K562 (cell line): ENCODE measurements around the gene GAPDH. TPM values are rescaled to one million over a fixed set of nuclear protein-coding genes. Genes with fewer than 3 reads are reported as not detected.

Experiments used
- C11orf30 ChIP-seq: fragments of 450-650 bp; IDR thresholded peaks from 2 replicates; pipeline ENCODE4 v1.6.1; 2016; ENCODE audit warnings: low read depth, mild to moderate bottlenecking
- ELK3 ChIP-seq: fragments of 450-650 bp; formaldehyde crosslinking; IDR thresholded peaks from 2 replicates; pipeline ENCODE4 v1.4.0; 2020; ENCODE audit warnings: mild to moderate bottlenecking
- HDAC1 ChIP-seq, 2 experiments: fragments of 450-650 bp; IDR thresholded peaks; 2 replicates each; pipeline ENCODE4 v1.6.1; 2016 to 2017; ENCODE audit warnings: inconsistent platforms in 1 of 2, mild to moderate bottlenecking in 1 of 2, moderate library complexity in 1 of 2
- HNRNPH1 ChIP-seq: fragments of 200-400 bp; formaldehyde crosslinking; optimal IDR thresholded peaks from 2 replicates; pipeline ENCODE3; 2017; ENCODE audit warnings: low read depth, mild to moderate bottlenecking, low read length, moderate library complexity
- JUND ChIP-seq, 2 experiments: IDR thresholded peaks; 2 replicates in 1 of 2; 3 replicates in 1 of 2; pipeline ENCODE4 v1.6.1; 2011; ENCODE audit warnings: borderline replicate concordance in 2 of 2, low read depth in 2 of 2, low read length in 2 of 2, improper control_type of control experiment in 1 of 2, missing biosample characterization in 1 of 2, missing genetic modification characterization in 1 of 2, missing genetic modification reagents in 1 of 2
- MTA3 ChIP-seq: fragments of 450-650 bp; formaldehyde crosslinking; IDR thresholded peaks from 2 replicates; pipeline ENCODE4 v1.6.1; 2017; ENCODE audit warnings: mild to moderate bottlenecking, borderline replicate concordance
- MYC ChIP-seq, 2 experiments: fragments of 250-450 bp in 1 of 2; sonication (Bioruptor Pico) in 1 of 2; IDR thresholded peaks; 2 replicates each; pipeline versions ENCODE4 v1.5.1 to v1.6.1; 2012 to 2021; ENCODE audit warnings: low read depth in 2 of 2, borderline replicate concordance in 1 of 2, improper control_type of control experiment in 1 of 2, low read length in 1 of 2, mild to moderate bottlenecking in 1 of 2, moderate library complexity in 1 of 2
- NFATC3 ChIP-seq: fragments of 450-650 bp; IDR thresholded peaks from 2 replicates; pipeline ENCODE4 v1.6.1; 2017; ENCODE audit warnings: mild to moderate bottlenecking
- POLR2AphosphoS2 ChIP-seq: IDR thresholded peaks from 2 replicates; pipeline ENCODE4 v1.6.1; 2012; ENCODE audit warnings: low read length, improper control_type of control experiment
- RCOR1 ChIP-seq, 2 experiments: IDR thresholded peaks; 2 replicates each; pipeline ENCODE4 v1.6.1; 2012; ENCODE audit warnings: low read depth in 2 of 2, low read length in 2 of 2, borderline replicate concordance in 1 of 2, improper control_type of control experiment in 1 of 2
- RFX7 ChIP-seq: fragments of 250-450 bp; sonication (Bioruptor Pico); IDR thresholded peaks from 2 replicates; pipeline ENCODE4 v1.5.1; 2021; ENCODE audit warnings: mild to moderate bottlenecking
- RREB1 ChIP-seq: fragments of 250-450 bp; sonication (Bioruptor Pico); IDR thresholded peaks from 2 replicates; pipeline ENCODE4 v1.4.0; 2020
- TOE1 ChIP-seq, 2 experiments: fragments of 450-650 bp in 1 of 2; sonication (generic) in 1 of 2; formaldehyde crosslinking in 1 of 2; IDR thresholded peaks; 2 replicates each; pipeline versions ENCODE4 v1.7.1 to v1.8.0; 2016 to 2022; ENCODE audit warnings: borderline replicate concordance in 2 of 2, mild to moderate bottlenecking in 2 of 2, antibody characterized with exemption in 1 of 2, inconsistent platforms in 1 of 2, low read depth in 1 of 2, missing genetic modification reagents in 1 of 2, moderate library complexity in 1 of 2
- ZBTB1 ChIP-seq: sonication (generic); formaldehyde crosslinking; IDR thresholded peaks from 2 replicates; pipeline ENCODE4 v1.8.1; 2023; ENCODE audit warnings: missing genetic modification reagents, low read depth, mild to moderate bottlenecking, borderline replicate concordance
- ZNF778 ChIP-seq: fragments of 450-650 bp; formaldehyde crosslinking; IDR thresholded peaks from 2 replicates; pipeline ENCODE4 v1.4.0; 2020; ENCODE audit warnings: mild to moderate bottlenecking, moderate library complexity
- polyA plus RNA-seq, 8 experiments: library from polyadenylated mRNA; depleted of rRNA in 4 of 8; stranded (reverse) in 5 of 8; unstranded in 3 of 8; fragments of >200 nt; fragmentation: Nextera tagmentation in 2 of 8; fragmentation: Illumina TruSeq in 1 of 8; extraction: Ambion mirVana in 2 of 8; extraction: Trizol in 1 of 8; gene quantifications; 2 replicates each; pipeline versions ENCODE4 v1.2.1 to v1.2.3, GENCODE V29; 2011 to 2014; ENCODE audit warnings: inconsistent platforms in 1 of 8, missing spikeins in 1 of 8
- total RNA-seq, 7 experiments: library from RNA; depleted of rRNA in 6 of 7; stranded (reverse); fragments of >200 nt in 6 of 7; fragmentation: Illumina TruSeq in 2 of 7; extraction: Trizol in 2 of 7; gene quantifications; 2 replicates each; pipeline versions ENCODE4 v1.2.1 to v1.2.3, GENCODE V29; 2011 to 2021; ENCODE audit warnings: low replicate concordance in 1 of 7
- TF ChIP-seq, protein P1 (sequence below): fragments of 150-350 bp; conservative IDR thresholded peaks from 2 replicates; pipeline ENCODE4 v1.6.1; 2014; ENCODE audit warnings: low read length

The GAPDH gene
- total and polyA plus RNA-seq, 9 of the 15 experiments (the other 6 are each of a cell fraction or from before 2014, with no cell fraction given) = 2,206 to 6,793 (median 4,217) TPM

DNA sequence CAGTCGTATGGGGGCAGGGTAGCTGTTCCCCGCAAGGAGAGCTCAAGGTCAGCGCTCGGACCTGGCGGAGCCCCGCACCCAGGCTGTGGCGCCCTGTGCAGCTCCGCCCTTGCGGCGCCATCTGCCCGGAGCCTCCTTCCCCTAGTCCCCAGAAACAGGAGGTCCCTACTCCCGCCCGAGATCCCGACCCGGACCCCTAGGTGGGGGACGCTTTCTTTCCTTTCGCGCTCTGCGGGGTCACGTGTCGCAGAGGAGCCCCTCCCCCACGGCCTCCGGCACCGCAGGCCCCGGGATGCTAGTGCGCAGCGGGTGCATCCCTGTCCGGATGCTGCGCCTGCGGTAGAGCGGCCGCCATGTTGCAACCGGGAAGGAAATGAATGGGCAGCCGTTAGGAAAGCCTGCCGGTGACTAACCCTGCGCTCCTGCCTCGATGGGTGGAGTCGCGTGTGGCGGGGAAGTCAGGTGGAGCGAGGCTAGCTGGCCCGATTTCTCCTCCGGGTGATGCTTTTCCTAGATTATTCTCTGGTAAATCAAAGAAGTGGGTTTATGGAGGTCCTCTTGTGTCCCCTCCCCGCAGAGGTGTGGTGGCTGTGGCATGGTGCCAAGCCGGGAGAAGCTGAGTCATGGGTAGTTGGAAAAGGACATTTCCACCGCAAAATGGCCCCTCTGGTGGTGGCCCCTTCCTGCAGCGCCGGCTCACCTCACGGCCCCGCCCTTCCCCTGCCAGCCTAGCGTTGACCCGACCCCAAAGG lies 804 bp downstream of the GAPDH start (continued):
- TF ChIP-seq JUND (IDR thresholded peaks at IDR 0.05; ENCODE audit: borderline replicate concordance, low read depth, low read length) = peak; percentile 3; the same call in 1 of the 2 replicates
- no peak for TF ChIP-seq JUND (tag; IDR thresholded peaks at IDR 0.05; ENCODE audit: borderline replicate concordance, low read depth, low read length)
- TF ChIP-seq RREB1 = no peak
- TF ChIP-seq ZBTB1 (CRISPR knock-in tag) = no peak
- TF ChIP-seq POLR2AphosphoS2 = no peak
- TF ChIP-seq MTA3 = no peak
- peak in 1 of 2 experiments; percentile 72; a peak in 2 of 4 replicates for TF ChIP-seq HDAC1 (IDR thresholded peaks at IDR 0.05)
- TF ChIP-seq RFX7 (CRISPR knock-in tag) = no peak
- no peak for TF ChIP-seq HNRNPH1
- TF ChIP-seq, protein P1, sequence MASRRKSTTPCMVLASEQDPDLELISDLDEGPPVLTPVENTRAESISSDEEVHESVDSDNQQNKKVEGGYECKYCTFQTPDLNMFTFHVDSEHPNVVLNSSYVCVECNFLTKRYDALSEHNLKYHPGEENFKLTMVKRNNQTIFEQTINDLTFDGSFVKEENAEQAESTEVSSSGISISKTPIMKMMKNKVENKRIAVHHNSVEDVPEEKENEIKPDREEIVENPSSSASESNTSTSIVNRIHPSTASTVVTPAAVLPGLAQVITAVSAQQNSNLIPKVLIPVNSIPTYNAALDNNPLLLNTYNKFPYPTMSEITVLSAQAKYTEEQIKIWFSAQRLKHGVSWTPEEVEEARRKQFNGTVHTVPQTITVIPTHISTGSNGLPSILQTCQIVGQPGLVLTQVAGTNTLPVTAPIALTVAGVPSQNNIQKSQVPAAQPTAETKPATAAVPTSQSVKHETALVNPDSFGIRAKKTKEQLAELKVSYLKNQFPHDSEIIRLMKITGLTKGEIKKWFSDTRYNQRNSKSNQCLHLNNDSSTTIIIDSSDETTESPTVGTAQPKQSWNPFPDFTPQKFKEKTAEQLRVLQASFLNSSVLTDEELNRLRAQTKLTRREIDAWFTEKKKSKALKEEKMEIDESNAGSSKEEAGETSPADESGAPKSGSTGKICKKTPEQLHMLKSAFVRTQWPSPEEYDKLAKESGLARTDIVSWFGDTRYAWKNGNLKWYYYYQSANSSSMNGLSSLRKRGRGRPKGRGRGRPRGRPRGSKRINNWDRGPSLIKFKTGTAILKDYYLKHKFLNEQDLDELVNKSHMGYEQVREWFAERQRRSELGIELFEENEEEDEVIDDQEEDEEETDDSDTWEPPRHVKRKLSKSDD = no peak
- no peak for TF ChIP-seq ZNF778 (CRISPR knock-in tag)
- TF ChIP-seq ELK3 (CRISPR knock-in tag) = no peak
- TF ChIP-seq RCOR1 (IDR thresholded peaks at IDR 0.05; ENCODE audit: borderline replicate concordance in 1 of 2, low read depth in 2 of 2, low read length in 2 of 2) = peak in 1 of 2 experiments; percentile 54; a peak in 1 of 4 replicates
- no peak; the same call in 1 of the 2 replicates for TF ChIP-seq TOE1 (IDR thresholded peaks at IDR 0.05; ENCODE audit: borderline replicate concordance)
- TF ChIP-seq TOE1 (CRISPR knock-in tag; IDR thresholded peaks at IDR 0.05; ENCODE audit: borderline replicate concordance, low read depth) = no peak
- peak; percentile 64; the same call in 1 of the 2 replicates for TF ChIP-seq C11orf30
- no peak for TF ChIP-seq NFATC3
- peak; percentile 32; the same call in 1 of the 2 replicates for TF ChIP-seq MYC (IDR thresholded peaks at IDR 0.05; ENCODE audit: low read depth, low read length)
- peak; percentile 43; the same call in 1 of the 2 replicates for TF ChIP-seq MYC (CRISPR knock-in tag; IDR thresholded peaks at IDR 0.05; ENCODE audit: borderline replicate concordance, low read depth)
